ENCODE measurements around the gene RPS25.
A peak's percentile ranks its signal among the peaks of the same experiment; 100 is the strongest.
"Not testable (repeated sequence)": the region's sequence is repeated elsewhere in the genome, so short reads cannot be mapped to it uniquely, and the experiment has no call there.

Gene RPS25

GRCh38 chr11:119038884-119039283, 20.7 kb upstream of the RPS25 start:
- no peak for DNase-seq (ENCODE audit: low read depth)

DNA sequence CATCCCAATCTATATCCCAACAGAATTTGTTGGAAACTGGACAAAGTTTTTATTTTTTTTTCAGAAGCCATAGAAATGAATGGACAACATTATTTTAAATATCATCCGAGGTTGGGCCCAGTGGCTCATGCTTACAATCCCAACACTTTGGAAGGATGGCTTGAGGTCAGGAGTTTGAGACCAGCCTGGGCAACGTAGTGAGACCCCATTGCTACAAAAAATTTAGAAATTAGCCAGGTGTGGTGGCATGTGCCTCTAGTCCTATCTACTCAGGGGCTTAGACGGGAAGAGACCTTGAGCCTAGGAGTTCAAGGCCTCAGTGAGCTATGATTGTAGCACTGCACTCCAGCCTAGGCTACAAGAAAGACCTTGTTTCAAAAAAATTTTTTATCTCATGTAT, 16.7 kb upstream of the RPS25 start:
- DNase-seq (ENCODE audit: low read depth), result no peak

GRCh38 chr11:119033421-119033820, 15.3 kb upstream of the RPS25 start:
- not testable (repeated sequence) for DNase-seq (ENCODE audit: low read depth)

GRCh38 chr11:119031912-119032280, 13.8 kb upstream of the RPS25 start:
- no peak for DNase-seq (ENCODE audit: low read depth)

- DNase-seq (ENCODE audit: low read depth), result peak; percentile 90
Measured at GRCh38 chr11:119030329-119031047, 12.3 kb upstream of the RPS25 start, which contains the start of gene SLC37A4. SLC37A4 (minus strand) TSS chr11:119030877.

GRCh38 chr11:119030029-119030328, 11.8 kb upstream of the RPS25 start:
- no peak for DNase-seq (ENCODE audit: low read depth)

DNA sequence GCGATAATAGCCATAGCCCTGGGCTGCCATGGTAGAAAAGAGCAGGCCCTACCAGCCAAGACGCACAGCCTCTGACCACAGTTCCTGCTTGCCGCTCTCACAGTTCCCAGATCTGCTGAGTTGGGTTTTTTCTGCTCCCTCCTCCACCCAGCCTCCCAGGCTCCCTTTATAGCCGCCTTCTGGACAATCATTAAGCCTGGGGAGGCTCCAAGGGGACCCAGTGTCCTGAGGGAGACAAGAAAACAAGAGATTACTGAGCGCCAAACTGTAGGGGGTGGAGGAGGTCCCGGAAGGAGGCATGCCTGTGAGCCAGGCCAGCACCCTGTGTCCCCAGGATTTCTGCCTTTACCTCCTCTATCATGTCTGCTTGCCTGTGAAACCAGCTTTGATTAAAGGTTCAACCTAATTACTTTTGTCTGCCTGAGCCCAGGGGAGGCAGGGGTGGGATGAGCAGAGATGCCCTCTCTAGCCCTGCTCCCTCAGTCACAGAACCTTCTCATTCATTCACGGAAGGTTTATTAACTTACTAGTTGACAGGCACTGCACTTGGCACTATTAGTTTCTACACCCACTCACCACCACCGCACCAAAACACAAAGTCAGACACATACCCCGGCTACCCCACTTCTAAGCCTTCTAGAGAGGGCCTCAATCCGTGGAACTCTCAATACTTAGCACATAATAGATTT, 11.3 kb upstream of the RPS25 start:
- no peak for DNase-seq (ENCODE audit: low read depth)

GRCh38 chr11:119029069-119029339, 10.9 kb upstream of the RPS25 start:
- DNase-seq (ENCODE audit: low read depth), result no peak

GRCh38 chr11:119028346-119029068, 10.4 kb upstream of the RPS25 start:
- no peak for DNase-seq (ENCODE audit: low read depth)

DNA sequence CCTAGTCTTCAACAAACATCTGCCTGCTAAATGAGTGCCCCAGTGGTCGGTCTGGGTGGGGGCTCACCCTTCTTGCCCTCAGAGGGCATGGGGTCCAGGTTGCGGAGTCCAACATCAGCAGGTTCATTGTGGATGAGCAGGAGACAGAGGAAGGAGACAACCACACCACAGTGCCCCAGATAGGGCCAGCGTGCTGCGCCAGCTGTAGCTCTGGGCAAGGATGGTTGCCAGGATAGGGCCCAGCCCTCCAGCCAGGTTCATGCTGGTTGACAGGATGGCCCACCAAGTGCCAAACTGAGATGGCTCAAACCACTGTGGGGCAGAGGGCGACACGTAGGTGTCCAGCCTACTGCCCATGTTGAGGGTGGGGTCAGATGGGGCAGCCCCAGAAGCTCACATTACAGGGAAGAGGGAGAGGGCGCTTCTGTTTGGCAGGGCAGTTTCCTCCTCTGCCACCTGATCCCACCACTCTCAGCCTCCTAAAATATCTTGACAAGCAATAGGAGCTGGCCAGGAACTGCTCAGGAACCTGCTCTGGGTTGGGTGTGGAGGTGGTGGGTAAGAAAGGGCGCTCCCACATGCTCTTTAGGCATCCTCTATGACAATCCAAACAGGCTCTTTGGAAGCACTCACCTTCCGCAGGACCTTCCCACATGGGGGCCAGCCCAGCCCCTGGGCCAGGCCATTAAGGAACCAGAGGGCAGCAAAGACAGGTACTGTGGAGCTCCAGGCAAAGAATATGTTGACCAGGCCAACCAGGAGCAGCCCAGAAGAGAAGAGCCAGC, 9.6 kb upstream of the RPS25 start:
- DNase-seq (ENCODE audit: low read depth), result no peak

DNA sequence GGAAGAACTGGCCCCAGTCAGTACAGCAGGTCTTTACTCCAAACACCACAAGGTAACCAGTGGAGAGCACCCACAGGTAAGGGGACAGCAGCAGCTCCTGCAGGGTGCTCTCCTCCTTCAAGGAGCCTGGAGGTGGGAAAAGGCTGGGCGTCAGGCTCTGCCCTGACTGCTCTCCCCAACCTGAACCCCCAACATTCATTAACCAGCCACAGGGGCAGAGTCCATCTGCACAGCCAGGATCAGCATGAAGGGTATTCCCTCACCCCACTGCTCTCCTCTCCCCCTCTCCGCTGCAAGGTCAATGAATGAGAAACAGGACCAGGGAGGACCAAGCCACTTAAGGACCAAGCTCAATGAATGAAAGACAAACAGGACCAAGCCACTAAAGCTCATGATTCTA, 8.8 kb upstream of the RPS25 start:
- no peak for DNase-seq (ENCODE audit: low read depth)

DNA sequence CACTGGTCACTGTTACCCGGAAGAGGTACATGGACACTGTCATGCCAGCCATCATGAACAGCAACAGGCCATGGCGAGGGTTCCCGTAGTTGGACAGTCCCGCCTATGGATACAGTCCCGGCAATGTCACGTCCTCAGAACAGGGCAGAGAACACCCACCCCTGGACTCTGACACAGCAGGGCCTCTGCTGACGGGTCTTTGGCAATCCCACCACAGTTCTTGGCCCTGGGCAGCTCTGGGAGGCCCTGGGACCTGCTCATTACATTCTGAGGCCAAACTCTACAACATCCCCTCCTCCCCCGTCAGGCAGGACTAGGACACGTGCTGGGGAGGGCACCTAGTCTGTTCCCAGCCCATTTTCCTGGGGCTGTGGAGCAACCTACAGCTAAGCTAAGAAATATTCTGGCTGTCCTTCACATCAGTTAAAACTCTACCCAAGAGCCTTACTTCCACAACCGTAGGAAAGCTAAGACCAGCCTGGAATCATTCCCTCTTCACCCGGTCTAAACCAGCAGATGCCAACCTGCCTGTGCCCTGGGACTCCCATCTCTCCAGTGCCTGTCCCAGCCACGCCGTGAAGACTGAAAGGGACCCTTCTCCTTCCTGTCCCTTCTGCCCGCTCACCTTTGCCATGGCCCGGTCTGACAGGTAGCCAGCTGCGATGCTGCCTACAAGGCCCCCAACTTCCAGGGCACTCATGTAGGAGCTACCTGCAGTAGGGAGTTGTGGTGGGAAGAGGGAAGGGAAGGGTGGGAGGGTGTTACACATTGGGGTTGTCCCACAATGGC, 8.0 kb upstream of the RPS25 start:
- no peak for DNase-seq (ENCODE audit: low read depth)

GRCh38 chr11:119025541-119025940, 7.4 kb upstream of the RPS25 start:
- no peak for DNase-seq (ENCODE audit: low read depth)

DNA sequence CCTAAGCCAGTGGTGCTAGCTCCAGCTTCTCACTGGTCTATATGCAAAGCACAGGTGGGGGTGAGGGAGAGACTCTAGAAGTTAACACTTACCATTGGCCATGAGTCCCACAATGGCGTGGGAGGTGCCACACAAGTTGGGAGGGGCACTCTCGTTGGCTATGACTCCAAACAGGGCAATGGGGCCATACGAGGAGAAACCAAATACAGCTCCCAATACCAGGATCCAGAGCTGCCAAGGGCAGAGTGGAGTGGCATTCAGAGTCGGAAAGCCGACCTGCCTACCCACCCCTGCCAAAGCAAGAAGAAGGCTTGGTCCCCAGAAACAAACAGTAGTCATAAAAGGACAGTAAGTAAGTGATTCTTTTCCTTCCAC, 6.9 kb upstream of the RPS25 start:
- DNase-seq (ENCODE audit: low read depth), result no peak

GRCh38 chr11:119024430-119025098, 6.4 kb upstream of the RPS25 start:
- DNase-seq (ENCODE audit: low read depth), result no peak

GRCh38 chr11:119023741-119024140, 5.6 kb upstream of the RPS25 start:
- DNase-seq (ENCODE audit: low read depth), result no peak

DNA sequence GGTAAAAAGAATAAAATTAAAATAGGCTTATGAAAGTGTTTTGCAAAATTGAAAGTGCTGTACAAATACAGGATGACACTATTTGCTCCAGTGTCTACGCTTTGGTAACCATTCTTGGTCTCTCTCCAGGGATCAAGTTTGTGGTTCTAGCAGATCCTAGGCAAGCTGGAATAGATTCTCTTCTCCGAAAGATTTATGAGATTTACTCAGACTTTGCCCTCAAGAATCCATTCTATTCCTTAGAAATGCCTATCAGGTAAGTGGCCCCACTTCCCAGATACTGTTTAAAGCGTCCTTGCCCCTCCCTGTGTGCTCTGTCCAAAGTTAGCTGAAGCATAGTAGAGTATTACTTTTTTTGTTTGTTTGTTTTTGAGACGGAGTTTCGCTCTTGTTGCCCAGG, 3.5 kb upstream of the RPS25 start:
- DNase-seq (ENCODE audit: low read depth), result no peak

- no peak for DNase-seq (ENCODE audit: low read depth)
Measured at GRCh38 chr11:119019996-119020395, 1.9 kb upstream of the RPS25 start.

- DNase-seq (ENCODE audit: low read depth), result not testable (repeated sequence)
Measured at GRCh38 chr11:119017377-119017776, 766 bp downstream of the RPS25 start.

- DNase-seq (ENCODE audit: low read depth), result no peak
Measured at GRCh38 chr11:119016216-119017009, 1.7 kb downstream of the RPS25 start.

Measured in GM04504 (cell line).